Stimulated activated CD4-positive, alpha-beta T cell treated with anti-CD3 and anti-CD28 coated beads, Interleukin-1b, Interleukin-23, amount 100 ng/mL, for 24 hours (primary cell): Measurements from ENCODE around the gene ABCG1.
"Not testable (repeated sequence)": the region's sequence is repeated elsewhere in the genome, so short reads cannot be mapped to it uniquely, and the experiment has no call there.

Experiments
- DNase-seq, 4 experiments: peaks; one replicate each; pipeline ENCODE4 v3.0.0-alpha.2; 2020; ENCODE audit warnings: low read depth in 4 of 4, low spot score in 1 of 4

The ABCG1 gene

GRCh38 chr21:42288962-42289361 is 70.0 kb downstream of the ABCG1 start:
- DNase-seq, result no peak

GRCh38 chr21:42289926-42290325 is 71.0 kb downstream of the ABCG1 start:
- no peak for DNase-seq

- DNase-seq, result no peak
Measured at GRCh38 chr21:42290505-42290904, 71.6 kb downstream of the ABCG1 start.

- no peak for DNase-seq
Measured at GRCh38 chr21:42291003-42291750, 72.2 kb downstream of the ABCG1 start.

- no peak for DNase-seq
Measured at GRCh38 chr21:42291751-42292562, 73.0 kb downstream of the ABCG1 start.

GRCh38 chr21:42292563-42293142 is 73.7 kb downstream of the ABCG1 start:
- DNase-seq, result not testable (repeated sequence)

GRCh38 chr21:42293649-42294272 is 74.8 kb downstream of the ABCG1 start:
- no peak for DNase-seq

GRCh38 chr21:42294273-42294880 is 75.4 kb downstream of the ABCG1 start:
- no peak for DNase-seq

- no peak for DNase-seq
Measured at GRCh38 chr21:42295845-42296244, 76.9 kb downstream of the ABCG1 start.

GRCh38 chr21:42296501-42296900 is 77.6 kb downstream of the ABCG1 start:
- no peak for DNase-seq

- no peak for DNase-seq
Measured at GRCh38 chr21:42297377-42297776, 78.4 kb downstream of the ABCG1 start.

- no peak for DNase-seq
Measured at GRCh38 chr21:42298237-42298636, 79.3 kb downstream of the ABCG1 start.

- DNase-seq, result no peak
Measured at GRCh38 chr21:42298657-42299056, 79.7 kb downstream of the ABCG1 start.

- peak in 1 of 4 experiments; percentile 7 for DNase-seq
Measured at GRCh38 chr21:42299324-42300044, 80.5 kb downstream of the ABCG1 start.

- no peak for DNase-seq
Measured at GRCh38 chr21:42300045-42300583, 81.2 kb downstream of the ABCG1 start.

- DNase-seq, result no peak
Measured at GRCh38 chr21:42300956-42301355, 82.0 kb downstream of the ABCG1 start.

- DNase-seq, result no peak
Measured at GRCh38 chr21:42301371-42302075, 82.6 kb downstream of the ABCG1 start.

- DNase-seq, result no peak
Measured at GRCh38 chr21:42302076-42302650, 83.2 kb downstream of the ABCG1 start.

GRCh38 chr21:42302794-42303193 is 83.9 kb downstream of the ABCG1 start:
- no peak for DNase-seq
